GM12878 (cell line): ENCODE data around the gene LRRC3C. TPM values are rescaled to one million over a fixed set of nuclear protein-coding genes. Genes with fewer than 3 reads are reported as not detected.

Experiments
- ATAC-seq: fragments of 200-7000 bp; cut with Tn5 transposase; 3 replicates; pipeline ENCODE4 v1.9.1; 2020; ENCODE audit warnings: mild to moderate bottlenecking, moderate library complexity
- BruUV-seq: library from RNA; stranded (reverse); fragments of 400-500 nt; replicated peaks from 2 replicates; lab custom pipeline; 2021; lab: Mats Ljungman, UMichigan
- CTCF ChIA-PET: fragments of 300-600 bp; sonication (Branson Sonifier 250); formaldehyde crosslinking; extraction: SDS; loops from one replicate; lab custom pipeline; 2021; ENCODE audit warnings: inconsistent platforms; lab: Yijun Ruan, JAX
- POLR2A ChIA-PET: fragments of 350-600 bp; formaldehyde crosslinking; extraction: SDS; loops from one replicate; lab custom pipeline; 2021; ENCODE audit warnings: inconsistent platforms; lab: Charles Lee
- RAD21 ChIA-PET: fragments of 300-600 bp; sonication (Branson Sonifier 250); formaldehyde crosslinking; loops from one replicate; lab custom pipeline; 2023; ENCODE audit warnings: antibody characterized with exemption; ENCODE audit not compliant: unreplicated experiment; lab: Charles Lee
- SMC1A ChIA-PET: fragments of 300-600 bp; sonication (Branson Sonifier 250); formaldehyde crosslinking; loops from one replicate; lab custom pipeline; 2023; ENCODE audit not compliant: unreplicated experiment, uncharacterized antibody; lab: Charles Lee
- DNase-seq: peaks from one replicate; pipeline ENCODE4 v3.0.0-alpha.2; 2011; ENCODE audit warnings: low read depth, low spot score
- FAIRE-seq: peaks from 3 replicates; lab custom pipeline; 2011; peaks lifted over from hg19 to GRCh38; lab: Jason Lieb, UNC
- H2AFZ ChIP-seq: 2 replicates; pipeline ENCODE4 v1.6.0; 2011; ENCODE audit warnings: low read depth, low read length, control low read depth; ENCODE audit not compliant: control insufficient read depth
- H3K27ac ChIP-seq: 2 replicates; pipeline ENCODE4 v1.5.1; 2011; ENCODE audit warnings: control low read depth; ENCODE audit not compliant: control insufficient read depth, insufficient read depth
- H3K27me3 ChIP-seq, 2 experiments: replicated peaks in 1 of 2; 2 replicates each; pipeline versions ENCODE4 v1.6.0 to v1.6.1; 2011; ENCODE audit warnings: low read length in 1 of 2; ENCODE audit not compliant: control insufficient read depth in 2 of 2, insufficient read depth in 2 of 2
- H3K36me3 ChIP-seq, 2 experiments: 2 replicates each; pipeline ENCODE4 v1.5.1; 2011; ENCODE audit warnings: low read length in 1 of 2; ENCODE audit not compliant: control insufficient read depth in 2 of 2, insufficient read depth in 2 of 2
- H3K4me1 ChIP-seq: 2 replicates; pipeline ENCODE4 v1.6.1; 2011; ENCODE audit warnings: mild to moderate bottlenecking, low read length, moderate library complexity, mixed read lengths; ENCODE audit not compliant: control insufficient read depth, insufficient read depth
- H3K4me2 ChIP-seq: 2 replicates; pipeline ENCODE4 v1.6.0; 2011; ENCODE audit warnings: control low read depth; ENCODE audit not compliant: control insufficient read depth, insufficient read depth
- H3K4me3 ChIP-seq: fragments of 200-600 bp; sonication (generic); 2 replicates; pipeline ENCODE4 v1.5.1; 2016
- H3K79me2 ChIP-seq: 2 replicates; pipeline ENCODE4 v1.6.0; 2011; ENCODE audit warnings: low read length; ENCODE audit not compliant: control insufficient read depth, insufficient read depth
- H3K9ac ChIP-seq: 2 replicates; pipeline ENCODE4 v1.8.0; 2011; ENCODE audit warnings: low read length, control low read depth, mixed read lengths; ENCODE audit not compliant: control insufficient read depth, insufficient read depth
- H3K9me3 ChIP-seq: replicated peaks from 3 replicates; pipeline ENCODE4 v1.5.1; 2011; ENCODE audit warnings: mild to moderate bottlenecking, low read length; ENCODE audit not compliant: control insufficient read depth, insufficient read depth
- H4K20me1 ChIP-seq: 2 replicates; pipeline ENCODE4 v1.6.0; 2011; ENCODE audit not compliant: control insufficient read depth, insufficient read depth
- EP300 ChIP-seq, 2 experiments: fragments of 150-350 bp in 1 of 2; IDR thresholded peaks; 2 replicates each; pipeline ENCODE4 v1.6.1; 2011 to 2012; ENCODE audit warnings: low read depth in 2 of 2, low read length in 2 of 2, borderline replicate concordance in 1 of 2, improper control_type of control experiment in 1 of 2, inconsistent platforms in 1 of 2; ENCODE audit not compliant: control insufficient read depth in 1 of 2
- RB1 ChIP-seq: fragments of 450-650 bp; formaldehyde crosslinking; IDR thresholded peaks from 2 replicates; pipeline ENCODE4 v1.6.1; 2017; ENCODE audit warnings: mild to moderate bottlenecking, borderline replicate concordance
- RFX5 ChIP-seq: IDR thresholded peaks from 2 replicates; pipeline ENCODE4 v1.6.1; 2011; ENCODE audit warnings: low read depth, low read length, improper control_type of control experiment
- SPI1 ChIP-seq: IDR thresholded peaks from 2 replicates; pipeline ENCODE4 v1.6.1; 2011; ENCODE audit warnings: low read depth, mild to moderate bottlenecking, low read length, moderate library complexity, borderline replicate concordance; ENCODE audit not compliant: insufficient read depth
- SREBF2 ChIP-seq: IDR thresholded peaks from 2 replicates; pipeline ENCODE4 v1.6.1; 2012; ENCODE audit warnings: mild to moderate bottlenecking, low read length
- WGBS: methylation state at CpG from one replicate; pipeline ENCODE4 v1.1.6; 2016; ENCODE audit warnings: low lambda C conversion rate; ENCODE audit not compliant: insufficient replicate concordance, insufficient coverage; ENCODE audit errors: missing lambda C conversion rate; 5-methylcytosine and 5-hydroxymethylcytosine counted together
- in situ Hi-C: fragments of 300-500 bp; cut with MboI; formaldehyde crosslinking; loops from 9 replicates; pipeline ENCODE4 v1.14.3; 2018; ENCODE audit warnings: mixed read lengths
- intact Hi-C: fragments of 100-400 bp; cut with micrococcal nuclease; formaldehyde crosslinking; loops from one replicate; pipeline ENCODE4 v1.14.2; 2022; ENCODE audit not compliant: unreplicated experiment
- polyA plus RNA-seq, 11 experiments: library from polyadenylated mRNA; depleted of rRNA in 4 of 11; unstranded in 6 of 11; stranded (reverse) in 5 of 11; fragments of >200 nt; fragmentation: Nextera tagmentation in 4 of 11; fragmentation: Illumina TruSeq in 1 of 11; extraction: Ambion mirVana in 4 of 11; extraction: Trizol in 1 of 11; gene quantifications; 1 replicate in 1 of 11; 2 replicates in 10 of 11; pipeline versions ENCODE4 v1.2.1 to v1.2.3, GENCODE V29; 2011 to 2016; ENCODE audit warnings: inconsistent platforms in 2 of 11, missing spikeins in 2 of 11, low read depth in 1 of 11
- total RNA-seq, 4 experiments: library from RNA; depleted of rRNA in 3 of 4; stranded (reverse); fragments of >200 nt in 3 of 4; fragmentation: Illumina TruSeq in 1 of 4; extraction: Trizol in 1 of 4; gene quantifications; 2 replicates each; pipeline versions ENCODE4 v1.2.1 to v1.2.3, GENCODE V29; 2013 to 2021
- TF ChIP-seq, protein P1 (sequence below), 3 experiments: IDR thresholded peaks in 2 of 3; conservative IDR thresholded peaks in 1 of 3; 2 replicates each; pipeline ENCODE4 v1.5.1; 2011; ENCODE audit warnings: low read depth in 3 of 3, low read length in 3 of 3, mild to moderate bottlenecking in 3 of 3, control low read depth in 2 of 3, moderate library complexity in 2 of 3, inconsistent platforms in 1 of 3, mixed read lengths in 1 of 3; ENCODE audit not compliant: control insufficient read depth in 2 of 3, insufficient read depth in 1 of 3; ENCODE audit errors: extremely low read depth in 1 of 3

Gene LRRC3C
- total and polyA plus RNA-seq, 10 of the 15 experiments (the other 5 are each of a cell fraction or from before 2014, with no cell fraction given), result not detected

DNA sequence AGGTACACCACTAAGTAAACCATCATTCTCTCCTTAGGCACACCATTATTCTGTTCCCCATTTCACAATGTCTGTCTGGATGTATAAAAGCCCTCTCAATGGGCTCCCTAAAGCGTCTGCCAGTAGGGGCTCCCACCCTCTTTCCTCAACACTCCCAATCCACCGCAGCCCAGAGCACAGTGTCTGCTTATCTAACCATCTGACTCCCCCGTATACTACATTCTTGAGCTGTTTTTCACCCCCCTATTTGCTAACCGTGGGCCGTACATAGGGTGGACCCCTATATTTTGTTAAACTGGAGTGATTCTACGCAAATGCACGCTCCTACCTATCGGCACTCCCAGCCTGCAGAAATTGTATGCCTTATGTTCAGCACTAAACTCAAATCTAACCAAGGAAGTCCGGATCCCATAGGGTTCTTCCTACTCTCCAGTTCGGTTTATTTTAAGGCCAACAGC is 52.4 kb downstream of the LRRC3C start:
- RAD21 ChIA-PET, result interaction anchor here (0.6 to 5.0 kb wide), 32 partner anchors 22 to 358 kb away, joined by 3 to 44 read pairs (median 4); partner anchors contain the start of genes IKZF3, LRRC3C, MED24 and NR1D1
- Histone ChIP-seq H3K4me1 (peaks cover 6% of the 10 kb centered on the region), H3K27ac (peak overlapping the region; percentile 72), H4K20me1 (no peaks in the 10 kb centered on the region), H3K4me2 (peak overlapping the region; percentile 62), H3K9me3 (no peaks in the 10 kb centered on the region), H3K79me2 (peaks cover 34% of the 10 kb centered on the region), H2AFZ (peak overlapping the region; percentile 96), H3K27me3 (no peaks in the 10 kb centered on the region; a peak in 1 of 4 replicates), H3K9ac (peak overlapping the region; percentile 80), H3K4me3 (peak overlapping the region; percentile 66), H3K36me3 (peaks cover 7 to 8% of the 10 kb centered on the region in 2 experiments; a peak in 3 of 4 replicates)
- FAIRE-seq (no peak), ATAC-seq (peak; percentile 44), DNase-seq (no peak)
- SMC1A ChIA-PET, result interaction anchor here (0.6 to 6.0 kb wide), 18 partner anchors 12 to 360 kb away, joined by 3 to 38 read pairs (median 4); no protein-coding TSS in a partner anchor
- intact Hi-C loops (loop anchor here (1.0 to 5.0 kb wide), 6 partner anchors 21 to 358 kb away; partner anchors contain the start of genes LRRC3C and ORMDL3), in situ Hi-C loops (loop anchor here (5.0 kb wide), 1 partner anchor 358 kb away; no protein-coding TSS in a partner anchor)
- TF ChIP-seq RFX5, result no peak
- TF ChIP-seq, protein P1, sequence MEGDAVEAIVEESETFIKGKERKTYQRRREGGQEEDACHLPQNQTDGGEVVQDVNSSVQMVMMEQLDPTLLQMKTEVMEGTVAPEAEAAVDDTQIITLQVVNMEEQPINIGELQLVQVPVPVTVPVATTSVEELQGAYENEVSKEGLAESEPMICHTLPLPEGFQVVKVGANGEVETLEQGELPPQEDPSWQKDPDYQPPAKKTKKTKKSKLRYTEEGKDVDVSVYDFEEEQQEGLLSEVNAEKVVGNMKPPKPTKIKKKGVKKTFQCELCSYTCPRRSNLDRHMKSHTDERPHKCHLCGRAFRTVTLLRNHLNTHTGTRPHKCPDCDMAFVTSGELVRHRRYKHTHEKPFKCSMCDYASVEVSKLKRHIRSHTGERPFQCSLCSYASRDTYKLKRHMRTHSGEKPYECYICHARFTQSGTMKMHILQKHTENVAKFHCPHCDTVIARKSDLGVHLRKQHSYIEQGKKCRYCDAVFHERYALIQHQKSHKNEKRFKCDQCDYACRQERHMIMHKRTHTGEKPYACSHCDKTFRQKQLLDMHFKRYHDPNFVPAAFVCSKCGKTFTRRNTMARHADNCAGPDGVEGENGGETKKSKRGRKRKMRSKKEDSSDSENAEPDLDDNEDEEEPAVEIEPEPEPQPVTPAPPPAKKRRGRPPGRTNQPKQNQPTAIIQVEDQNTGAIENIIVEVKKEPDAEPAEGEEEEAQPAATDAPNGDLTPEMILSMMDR (IDR thresholded peaks at IDR 0.05 in 2 of 3, conservative IDR thresholded peaks at IDR 0.05 in 1 of 3; ENCODE audit: control insufficient read depth in 2 of 3, extremely low read depth in 1 of 3, insufficient read depth in 1 of 3, low read depth in 3 of 3, low read length in 3 of 3), result peak in 2 of 3 experiments; percentile 16 to 27; a peak in 2 of 6 replicates
- 0 out of 4 replicates have a peak, but pooled peaks of 1 of the 2 experiments have one; percentile 7 for TF ChIP-seq EP300 (IDR thresholded peaks at IDR 0.05; ENCODE audit: borderline replicate concordance in 1 of 2, control insufficient read depth in 1 of 2, low read depth in 2 of 2, low read length in 2 of 2)
- no peak for TF ChIP-seq SREBF2
- TF ChIP-seq RB1, result 0 out of 2 replicates have a peak, but pooled peaks have one; percentile 21
- TF ChIP-seq SPI1, result 0 out of 2 replicates have a peak, but pooled peaks have one; percentile 15
- BruUV-seq, result TSS peak; percentile 68
- CTCF ChIA-PET, result interaction anchor here (0.9 to 9.0 kb wide), 34 partner anchors 11 to 438 kb away, joined by 3 to 120 read pairs (median 4); partner anchors contain the start of genes CSF3, GSDMA, MIEN1 and NR1D1
- 0% methylated on average over 10 of the region's 10 CpGs for WGBS
- POLR2A ChIA-PET, result interaction anchor here (0.6 to 2.1 kb wide), 12 partner anchors 11 to 178 kb away, joined by 3 to 20 read pairs (median 6); partner anchors contain the start of genes GSDMB and ORMDL3
